ENCODE measurements around the gene SYCN.

Gene SYCN

GRCh38 chr19:39192846-39193245, 11.2 kb downstream of the SYCN start:
- DNase-seq, result no peak

DNA sequence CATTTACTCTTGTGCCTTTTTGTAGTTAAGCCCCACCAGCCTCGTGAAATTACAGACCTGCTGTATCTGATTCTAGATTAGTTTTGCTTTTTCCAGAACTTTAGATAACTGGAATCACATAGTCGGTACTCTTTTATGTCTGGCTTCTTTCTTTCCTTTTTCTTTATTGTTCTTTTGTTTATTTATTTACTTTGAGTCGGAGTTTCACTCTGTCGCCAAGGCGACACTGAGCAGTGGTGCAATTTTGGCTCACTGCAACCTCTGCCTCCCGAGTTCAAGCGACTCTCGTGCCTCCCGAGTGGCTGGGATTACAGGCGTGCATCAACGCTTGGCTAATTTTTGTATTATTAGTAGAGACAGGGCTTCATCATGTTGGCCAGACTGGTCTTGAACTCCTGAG, 13.3 kb downstream of the SYCN start:
- no peak for DNase-seq

DNA sequence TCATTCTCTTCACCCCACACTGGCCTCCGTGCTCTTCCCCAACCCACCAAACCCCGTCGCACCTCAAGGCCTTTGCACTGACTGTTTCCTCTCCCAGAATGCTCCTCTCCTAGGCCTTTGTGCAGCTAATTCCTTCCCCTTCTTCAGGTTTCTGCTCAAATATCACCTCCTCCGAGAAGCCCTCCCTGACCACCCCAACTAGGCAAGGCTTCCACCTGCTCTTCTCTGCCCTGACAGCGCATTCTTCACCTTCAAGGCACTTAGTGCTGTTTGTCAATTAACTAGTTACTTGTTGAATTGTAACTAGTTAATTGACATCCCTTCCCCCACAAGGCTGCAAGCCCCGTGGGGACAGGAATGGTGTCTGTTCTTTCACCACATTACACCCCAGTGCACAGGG, 15.1 kb downstream of the SYCN start:
- DNase-seq, result no peak

GRCh38 chr19:39187552-39187943, 16.5 kb downstream of the SYCN start:
- no peak for DNase-seq

GRCh38 chr19:39186391-39186790, 17.7 kb downstream of the SYCN start:
- no peak for DNase-seq

DNA sequence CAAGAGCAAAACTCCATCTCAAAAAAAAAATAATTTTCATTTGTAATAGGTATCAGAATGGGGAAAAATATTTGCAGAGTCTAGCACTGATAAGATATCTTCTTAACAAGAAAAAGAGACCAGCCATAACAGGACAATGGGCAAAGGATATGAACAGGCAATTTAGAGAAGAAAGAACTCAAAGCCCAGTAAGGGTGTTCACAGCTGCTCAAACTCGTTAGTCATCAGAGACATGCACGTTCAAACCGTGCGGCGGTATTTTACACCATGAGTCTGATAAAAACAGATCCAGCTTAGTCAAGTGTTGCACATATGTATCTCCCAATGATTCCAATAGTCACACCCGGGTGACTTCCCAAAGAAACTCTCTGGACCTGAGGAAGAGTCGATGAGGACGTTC, 21.0 kb downstream of the SYCN start:
- no peak for DNase-seq

- DNase-seq, result no peak
Measured at GRCh38 chr19:39182174-39182505, 21.9 kb downstream of the SYCN start.

DNA sequence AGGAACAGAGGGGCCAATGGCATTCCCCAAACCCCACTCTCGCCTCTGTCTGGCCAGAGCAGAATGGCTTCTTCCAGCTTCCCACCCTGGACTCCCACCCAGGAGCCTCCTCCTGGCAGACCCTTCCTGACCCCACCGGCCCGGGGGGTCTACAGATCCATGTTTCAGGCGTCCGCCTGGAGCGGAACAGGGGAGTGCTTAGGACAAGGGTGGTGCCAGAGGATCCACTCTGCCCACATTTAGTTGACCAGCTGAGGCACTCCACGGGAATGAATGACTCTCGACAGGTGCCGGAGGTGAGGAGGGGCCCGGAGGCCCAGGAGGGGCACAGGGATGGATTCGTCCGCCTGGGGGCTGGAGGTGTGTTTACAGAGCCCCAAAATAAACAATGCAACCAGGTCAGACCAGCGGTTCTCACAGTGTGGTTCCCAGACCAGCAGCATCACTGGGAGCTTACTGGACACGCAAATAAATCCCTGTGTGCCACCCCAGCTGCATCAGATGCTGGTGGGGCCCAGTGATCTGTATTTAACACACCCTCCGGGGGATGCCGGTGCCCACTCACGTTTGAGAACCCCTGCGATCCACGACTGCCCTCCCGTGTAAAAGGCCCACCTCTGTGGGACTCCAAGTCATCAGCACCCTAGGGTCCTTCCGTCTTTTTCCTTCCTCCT, 22.4 kb downstream of the SYCN start:
- no peak for DNase-seq

GRCh38 chr19:39180749-39181148, 23.3 kb downstream of the SYCN start:
- DNase-seq, result no peak

DNA sequence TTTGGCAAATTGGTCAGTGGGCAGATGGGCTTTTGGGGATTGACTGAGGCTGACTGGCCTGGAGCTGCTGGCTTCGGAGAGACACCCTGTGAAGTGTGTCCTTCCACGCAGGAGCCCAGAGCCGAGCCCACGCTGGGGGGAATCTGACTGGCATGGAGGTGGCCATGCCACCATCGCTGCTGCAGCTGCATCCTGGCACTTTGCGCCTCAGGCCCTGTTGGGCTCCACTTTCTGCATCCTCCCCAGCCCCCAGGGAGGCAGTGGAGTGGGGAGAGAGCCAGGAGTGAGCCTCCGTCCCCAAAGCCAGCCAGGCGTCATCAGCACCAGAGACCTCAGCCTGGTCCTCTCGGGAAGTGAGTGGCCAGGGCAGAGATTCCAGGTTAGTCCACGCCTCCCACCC, 24.3 kb downstream of the SYCN start:
- DNase-seq, result no peak

- no peak for DNase-seq
Measured at GRCh38 chr19:39178296-39179006, 25.6 kb downstream of the SYCN start.

DNA sequence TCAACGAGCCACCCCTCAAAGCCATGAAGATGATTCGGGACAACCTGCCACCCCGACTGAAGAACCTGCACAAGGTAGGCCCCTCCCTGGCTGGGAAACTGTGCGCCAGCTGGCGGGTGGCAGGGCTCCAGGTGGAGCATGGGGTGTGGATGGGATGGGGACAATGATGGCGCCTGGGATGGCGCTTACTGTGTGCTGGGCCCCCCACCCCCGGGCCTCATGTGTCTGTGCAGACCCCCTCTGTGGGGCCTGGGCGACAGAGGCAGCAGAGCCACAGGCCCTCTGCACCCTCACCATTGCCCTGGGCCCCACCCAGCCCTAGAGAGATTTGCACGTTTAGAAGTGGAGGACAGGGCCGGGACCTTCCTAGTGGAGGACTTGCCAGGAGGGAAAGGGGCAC, 26.3 kb downstream of the SYCN start:
- DNase-seq, result no peak

DNA sequence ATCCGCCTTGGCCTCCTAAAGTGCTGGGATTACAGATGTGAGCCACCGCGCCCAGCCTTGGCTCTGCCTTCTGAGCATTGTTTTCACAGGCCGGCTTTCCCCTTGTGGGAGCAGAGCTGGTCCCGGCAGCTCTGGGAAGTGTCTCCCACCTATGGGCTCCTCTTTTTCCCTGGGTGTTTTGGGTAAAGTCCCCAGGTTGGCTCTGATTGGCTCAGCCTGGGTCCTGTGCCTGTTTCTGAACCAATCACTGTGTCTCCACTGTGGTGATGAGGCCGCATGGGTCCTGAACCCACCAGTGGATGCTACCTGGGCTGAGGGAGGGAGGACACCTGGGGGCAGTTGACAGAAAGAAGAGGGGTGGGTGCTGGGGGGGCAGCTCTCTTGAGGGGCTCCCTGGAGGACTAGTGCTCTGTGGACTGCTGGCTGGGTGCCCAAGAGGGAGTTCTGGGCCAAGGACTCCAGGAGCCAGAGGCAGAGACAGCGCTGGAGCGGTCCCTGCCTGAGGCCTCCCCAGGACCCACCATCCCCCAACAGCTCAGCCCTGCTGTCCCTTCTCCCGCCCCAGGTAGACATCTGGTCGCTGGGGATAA, 26.9 kb downstream of the SYCN start:
- no peak for DNase-seq

- no peak for DNase-seq
Measured at GRCh38 chr19:39175564-39175963, 28.5 kb downstream of the SYCN start.

GRCh38 chr19:39174558-39175544, 29.2 kb downstream of the SYCN start:
- no peak for DNase-seq

- no peak for DNase-seq
Measured at GRCh38 chr19:39174142-39174541, 29.9 kb downstream of the SYCN start.

- no peak for DNase-seq
Measured at GRCh38 chr19:39173502-39173991, 30.5 kb downstream of the SYCN start.

DNA sequence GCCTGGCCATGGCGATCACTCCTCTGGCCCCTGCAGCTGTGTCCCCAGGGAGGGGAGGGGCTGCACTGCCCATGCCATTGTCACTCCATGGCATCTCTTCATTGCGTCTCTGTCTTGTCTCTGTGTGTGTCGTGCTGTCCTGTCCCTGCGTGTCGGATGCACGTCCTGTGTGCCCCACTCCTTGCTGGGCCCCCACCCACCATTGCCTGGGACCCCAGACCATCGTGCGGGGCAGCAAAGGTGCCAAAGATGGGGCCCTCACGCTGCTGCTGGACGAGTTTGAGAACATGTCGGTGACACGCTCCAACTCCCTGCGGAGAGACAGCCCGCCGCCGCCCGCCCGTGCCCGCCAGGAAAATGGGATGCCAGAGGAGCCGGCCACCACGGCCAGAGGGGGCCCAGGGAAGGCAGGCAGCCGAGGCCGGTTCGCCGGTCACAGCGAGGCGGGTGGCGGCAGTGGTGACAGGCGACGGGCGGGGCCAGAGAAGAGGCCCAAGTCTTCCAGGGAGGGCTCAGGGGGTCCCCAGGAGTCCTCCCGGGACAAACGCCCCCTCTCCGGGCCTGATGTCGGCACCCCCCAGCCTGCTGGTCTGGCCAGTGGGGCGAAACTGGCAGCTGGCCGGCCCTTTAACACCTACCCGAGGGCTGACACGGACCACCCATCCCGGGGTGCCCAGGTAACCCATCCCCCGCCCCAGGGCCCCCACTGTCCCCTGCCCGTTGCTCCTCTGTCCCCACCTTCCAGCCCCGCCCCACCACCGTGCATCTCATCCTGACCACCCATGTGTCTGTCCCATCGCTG, 31.2 kb downstream of the SYCN start:
- no peak for DNase-seq

- no peak for DNase-seq
Measured at GRCh38 chr19:39171479-39172465, 32.3 kb downstream of the SYCN start.

GRCh38 chr19:39170386-39171231, 33.5 kb downstream of the SYCN start:
- DNase-seq, result no peak

Data from NK-92 treated with Interleukin-12 subunit alpha and Interleukin-12 subunit beta, amount 100 ng/mL, for 24 hours (cell line).